Endothelial cell of umbilical vein (primary cell): Measurements from ENCODE around the gene LMAN1L. TPM values are rescaled to one million over a fixed set of nuclear protein-coding genes. Genes with fewer than 3 reads are reported as not detected.

Experiments used
- BruUV-seq: library from RNA; stranded (reverse); fragments of 400-500 nt; replicated peaks from 2 replicates; lab custom pipeline; 2021; lab: Mats Ljungman, UMichigan
- CTCF ChIA-PET: fragments of 300-600, 350-600 bp; sonication (Branson Sonifier 250); formaldehyde crosslinking; loops from one replicate; lab custom pipeline; 2021; ENCODE audit warnings: antibody characterized with exemption, inconsistent platforms; lab: Charles Lee
- POLR2A ChIA-PET: fragments of 300-600, 350-600 bp; sonication (Branson Sonifier 250); formaldehyde crosslinking; loops from one replicate; lab custom pipeline; 2021; ENCODE audit warnings: antibody characterized with exemption, inconsistent platforms; lab: Charles Lee
- DNase-seq: peaks from one replicate; pipeline ENCODE4 v3.0.0-alpha.2; 2011; ENCODE audit warnings: low read depth, low spot score
- FAIRE-seq: peaks from 2 replicates; lab custom pipeline; 2011; peaks lifted over from hg19 to GRCh38; lab: Jason Lieb, UNC
- H2AFZ ChIP-seq: 2 replicates; pipeline ENCODE4 v1.6.0; 2012; ENCODE audit warnings: low read depth, low read length, control low read depth, inconsistent platforms
- H3K27ac ChIP-seq: 2 replicates; pipeline ENCODE4 v1.5.1; 2011; ENCODE audit warnings: low read depth, mild to moderate bottlenecking, control low read depth, low read length, moderate library complexity; ENCODE audit not compliant: insufficient read depth
- H3K27me3 ChIP-seq, 2 experiments: 2 replicates each; pipeline versions ENCODE4 v1.6.0 to v1.6.1; 2011; ENCODE audit warnings: low read length in 2 of 2, mixed read lengths in 1 of 2; ENCODE audit not compliant: control insufficient read depth in 2 of 2, insufficient read depth in 2 of 2
- H3K36me3 ChIP-seq, 2 experiments: 2 replicates in 1 of 2; 3 replicates in 1 of 2; pipeline ENCODE4 v1.5.1; 2011; ENCODE audit warnings: low read length in 2 of 2, mild to moderate bottlenecking in 1 of 2, moderate library complexity in 1 of 2; ENCODE audit not compliant: control insufficient read depth in 2 of 2, insufficient read depth in 2 of 2; ENCODE audit errors: extremely low read depth in 1 of 2
- H3K4me1 ChIP-seq: 3 replicates; pipeline ENCODE4 v1.5.1; 2011; ENCODE audit warnings: mild to moderate bottlenecking, low read length; ENCODE audit not compliant: control insufficient read depth, insufficient read depth; ENCODE audit errors: extremely low read depth
- H3K4me2 ChIP-seq: 2 replicates; pipeline ENCODE4 v1.6.1; 2011; ENCODE audit warnings: low read length, control low read depth, mixed read lengths; ENCODE audit not compliant: insufficient read depth
- H3K4me3 ChIP-seq, 3 experiments: fragments of 200-600 bp in 1 of 3; sonication (generic), shearing (Covaris generic) in 1 of 3; replicated peaks in 1 of 3; 2 replicates each; pipeline ENCODE4 v1.5.1; 2011 to 2016; ENCODE audit warnings: control low read depth in 3 of 3, low read length in 3 of 3, mild to moderate bottlenecking in 2 of 3, inconsistent platforms in 1 of 3, low read depth in 1 of 3, moderate library complexity in 1 of 3; ENCODE audit not compliant: insufficient read depth in 1 of 3
- H3K79me2 ChIP-seq: 2 replicates; pipeline ENCODE4 v1.6.0; 2012; ENCODE audit warnings: low read length, inconsistent platforms; ENCODE audit not compliant: control insufficient read depth, insufficient read depth
- H3K9ac ChIP-seq: replicated peaks from 2 replicates; pipeline ENCODE3; 2011; ENCODE audit warnings: low read length, control low read depth; ENCODE audit not compliant: insufficient read depth; ENCODE audit errors: extremely low read depth
- H3K9me1 ChIP-seq: replicated peaks from 3 replicates; pipeline ENCODE4 v1.6.0; 2011; ENCODE audit warnings: mild to moderate bottlenecking, low read length; ENCODE audit not compliant: control insufficient read depth, insufficient read depth; ENCODE audit errors: extremely low read depth
- H3K9me3 ChIP-seq: replicated peaks from 2 replicates; pipeline ENCODE4 v1.5.1; 2012; ENCODE audit warnings: low read length, inconsistent platforms; ENCODE audit not compliant: control insufficient read depth, insufficient read depth
- H4K20me1 ChIP-seq: replicated peaks from 2 replicates; pipeline ENCODE3; 2011; ENCODE audit warnings: mild to moderate bottlenecking, low read length; ENCODE audit not compliant: control insufficient read depth, insufficient read depth; ENCODE audit errors: extremely low read depth
- FOS ChIP-seq: IDR thresholded peaks from 2 replicates; pipeline ENCODE4 v1.6.1; 2011; ENCODE audit warnings: mild to moderate bottlenecking, low read length, moderate library complexity, borderline replicate concordance; ENCODE audit not compliant: insufficient read depth
- GATA2 ChIP-seq: IDR thresholded peaks from 2 replicates; pipeline ENCODE4 v1.7.0; 2011; ENCODE audit warnings: low read depth, mild to moderate bottlenecking, moderate library complexity, mixed read lengths, low read length; ENCODE audit not compliant: insufficient read length, insufficient read depth
- JUN ChIP-seq: IDR thresholded peaks from 2 replicates; pipeline ENCODE4 v1.6.1; 2011; ENCODE audit warnings: borderline replicate concordance, low read depth; ENCODE audit not compliant: insufficient read length, insufficient read depth
- MAX ChIP-seq: IDR thresholded peaks from 2 replicates; pipeline ENCODE4 v1.6.1; 2011; ENCODE audit not compliant: insufficient read depth, insufficient read length
- POLR2A ChIP-seq: IDR thresholded peaks from 2 replicates; pipeline ENCODE4 v1.6.1; 2012; ENCODE audit warnings: low read depth, mild to moderate bottlenecking, control low read depth, low read length
- POLR2AphosphoS5 ChIP-seq: IDR thresholded peaks from 2 replicates; pipeline ENCODE4 v1.6.1; 2012; ENCODE audit warnings: low read depth, mild to moderate bottlenecking, control low read depth, low read length, moderate library complexity; ENCODE audit not compliant: insufficient read depth
- dilution Hi-C: fragments of 300-500 bp; cut with MboI; formaldehyde crosslinking; loops from one replicate; pipeline ENCODE4 v1.15.0; 2019; ENCODE audit warnings: low sequenced_read_pairs; ENCODE audit not compliant: extremely low pct_ligation_motif_present
- intact Hi-C: fragments of 100-400 bp; cut with micrococcal nuclease; formaldehyde crosslinking; loops from one replicate; pipeline ENCODE4 v1.10.0; 2022
- polyA plus RNA-seq, 4 experiments: library from polyadenylated mRNA; depleted of rRNA in 3 of 4; stranded (reverse) in 3 of 4; unstranded in 1 of 4; fragments of >200 nt; gene quantifications; 2 replicates each; pipeline versions ENCODE4 v1.2.1 to v1.2.3, GENCODE V29; 2011 to 2012; ENCODE audit warnings: missing spikeins in 1 of 4
- total RNA-seq: library from RNA; stranded (reverse); gene quantifications from 2 replicates; pipeline ENCODE4 v1.2.3, GENCODE V29; 2021

The LMAN1L gene
- total and polyA plus RNA-seq, 2 donors (not counting 3 experiments of a cell fraction or from before 2014, with no cell fraction given), result not detected

GRCh38 chr15:74784426-74785193, 28.0 kb upstream of the LMAN1L start:
- Histone ChIP-seq H3K9me1 (no peaks in the 10 kb centered on the region), H3K36me3 (peaks cover 0 to 5% of the 10 kb centered on the region in 2 experiments), H3K4me2 (no peak overlapping the region), H3K4me1 (peaks cover 25% of the 10 kb centered on the region), H2AFZ (no peak overlapping the region), H3K4me3 (no peak overlapping the region), H3K27ac (no peak overlapping the region), H3K27me3 (no peaks in the 10 kb centered on the region), H3K9me3 (no peaks in the 10 kb centered on the region), H4K20me1 (peaks cover 2% of the 10 kb centered on the region), H3K9ac (no peak overlapping the region), H3K79me2 (peaks cover 73% of the 10 kb centered on the region)
- no TSS peak for BruUV-seq
- no peak for DNase-seq
- ChIA-PET CTCF (interaction anchor here (1.9 to 8.3 kb wide), 4 partner anchors 9 to 165 kb away, joined by 9 to 98 read pairs (median 10); no protein-coding TSS in a partner anchor), POLR2A (interaction anchor here (0.5 kb wide), 1 partner anchor 128 kb away, joined by 5 read pairs; no protein-coding TSS in a partner anchor)
- FAIRE-seq, result no peak
- dilution Hi-C loops, result no loop called here
- intact Hi-C loops, result no loop called here
- no peak for TF ChIP-seq GATA2
- no peak for TF ChIP-seq JUN
- TF ChIP-seq POLR2AphosphoS5, result no peak
- no peak for TF ChIP-seq FOS
- no peak for TF ChIP-seq POLR2A
- no peak for TF ChIP-seq MAX
